HG03342 (cell line): Measurements from ENCODE around the gene ARFGEF2.
"Not testable (repeated sequence)": the region's sequence is repeated elsewhere in the genome, so short reads cannot be mapped to it uniquely, and the experiment has no call there.

Experiments used
- ATAC-seq: cut with Tn5 transposase; IDR thresholded peaks from one replicate; pipeline ENCODE4 v1.9.1; 2021; ENCODE audit warnings: mild to moderate bottlenecking, moderate library complexity; ENCODE audit not compliant: unreplicated experiment

Gene ARFGEF2

DNA sequence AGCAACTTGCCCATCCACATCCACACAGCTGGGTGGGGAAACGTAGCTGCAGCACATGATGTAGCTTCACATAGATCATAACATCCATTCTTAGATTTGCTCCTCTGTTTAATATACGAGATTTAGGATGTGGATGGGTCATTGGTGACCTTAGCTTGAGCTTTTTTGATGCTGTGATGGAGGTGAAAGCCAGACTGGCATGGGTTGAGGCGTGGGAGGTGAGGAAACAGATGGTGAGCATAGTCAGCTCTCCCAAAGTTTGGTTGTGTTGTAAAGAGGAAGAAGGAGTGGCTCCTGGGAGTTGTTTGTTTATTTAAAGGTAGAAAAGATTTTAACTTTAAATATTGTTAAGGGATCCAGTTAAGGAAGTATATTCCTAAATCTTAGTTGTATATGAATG, 5.3 kb downstream of the ARFGEF2 start:
- ATAC-seq, result no peak

- ATAC-seq, result no peak
Measured at GRCh38 chr20:48928832-48929725, 7.6 kb downstream of the ARFGEF2 start.

GRCh38 chr20:48930035-48930434, 8.5 kb downstream of the ARFGEF2 start:
- no peak for ATAC-seq

DNA sequence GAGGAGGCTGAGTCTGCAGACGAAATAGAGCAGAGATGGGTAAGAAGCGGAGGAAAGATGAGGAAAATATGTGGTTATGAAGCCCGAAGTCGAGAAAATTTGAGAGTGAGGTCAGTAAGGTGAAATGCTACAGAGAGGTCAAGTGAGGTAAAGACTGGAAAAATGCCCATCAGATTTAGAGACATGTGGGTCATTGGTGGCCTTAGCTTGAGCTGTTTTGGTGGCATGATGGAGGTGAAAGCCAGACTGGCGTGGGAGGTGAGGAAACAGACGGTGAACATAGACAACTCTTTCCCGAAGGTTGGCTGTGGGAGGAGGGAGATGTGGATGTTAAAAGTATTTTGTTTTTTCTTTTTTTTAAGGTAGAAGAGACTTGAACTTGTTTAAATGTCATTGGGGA, 9.4 kb downstream of the ARFGEF2 start:
- no peak for ATAC-seq

- ATAC-seq, result no peak
Measured at GRCh38 chr20:48931527-48932374, 10.2 kb downstream of the ARFGEF2 start.

DNA sequence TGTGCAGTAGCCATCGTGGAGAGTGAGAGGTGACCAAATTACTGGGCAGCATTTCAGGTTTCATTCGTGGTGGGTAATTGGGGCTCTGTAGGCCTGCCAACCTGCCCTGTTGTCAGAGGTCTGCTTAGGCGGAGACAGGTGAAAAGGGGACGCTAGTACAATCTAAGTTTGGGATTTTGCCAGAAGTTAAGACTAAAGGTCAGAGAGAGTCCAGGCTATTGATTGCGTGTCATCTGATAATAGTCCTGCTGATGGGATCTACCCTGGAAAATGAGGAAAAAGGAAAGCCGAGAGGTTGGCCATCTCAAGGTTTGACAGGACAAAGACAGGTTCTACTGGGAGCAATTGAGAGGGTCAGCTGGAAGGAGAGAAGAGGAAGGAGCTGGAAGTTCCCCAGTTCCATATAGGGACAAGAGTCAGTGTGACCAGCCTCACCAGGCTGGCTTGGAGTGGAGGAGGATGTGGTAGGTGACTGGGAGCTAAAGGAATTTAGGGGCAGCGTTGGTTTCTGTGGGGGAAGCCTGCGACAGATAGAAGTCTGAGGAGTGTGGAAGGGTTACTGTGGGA, 10.9 kb downstream of the ARFGEF2 start:
- no peak for ATAC-seq

- ATAC-seq, result no peak
Measured at GRCh38 chr20:48933017-48933766, 11.7 kb downstream of the ARFGEF2 start.

GRCh38 chr20:48934273-48934877, 12.9 kb downstream of the ARFGEF2 start:
- not testable (repeated sequence) for ATAC-seq

GRCh38 chr20:48934966-48935365, 13.5 kb downstream of the ARFGEF2 start:
- ATAC-seq, result not testable (repeated sequence)

- ATAC-seq, result not testable (repeated sequence)
Measured at GRCh38 chr20:48936178-48936577, 14.7 kb downstream of the ARFGEF2 start.

DNA sequence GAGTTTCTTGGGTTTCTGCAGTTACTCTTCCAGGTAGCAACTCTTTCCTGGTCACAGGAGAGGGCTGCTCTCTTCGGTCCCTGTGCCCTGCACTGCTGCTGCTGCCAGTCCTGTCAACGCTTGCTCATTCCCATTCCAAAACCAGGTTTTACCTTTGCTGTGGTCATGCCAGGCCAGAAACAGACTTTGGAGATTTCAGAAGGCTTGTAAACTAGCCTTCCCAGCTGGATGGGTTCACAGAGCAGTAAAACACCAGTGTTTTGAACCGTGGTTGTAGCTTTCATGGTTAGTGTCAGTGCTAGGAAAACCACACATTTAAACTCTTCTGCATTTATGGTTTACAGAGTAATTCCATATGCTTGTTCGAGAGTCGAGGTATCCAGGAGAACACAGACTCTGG, 16.2 kb downstream of the ARFGEF2 start:
- ATAC-seq, result no peak

- no peak for ATAC-seq
Measured at GRCh38 chr20:48938670-48939069, 17.2 kb downstream of the ARFGEF2 start.

- no peak for ATAC-seq
Measured at GRCh38 chr20:48940170-48940569, 18.7 kb downstream of the ARFGEF2 start.

DNA sequence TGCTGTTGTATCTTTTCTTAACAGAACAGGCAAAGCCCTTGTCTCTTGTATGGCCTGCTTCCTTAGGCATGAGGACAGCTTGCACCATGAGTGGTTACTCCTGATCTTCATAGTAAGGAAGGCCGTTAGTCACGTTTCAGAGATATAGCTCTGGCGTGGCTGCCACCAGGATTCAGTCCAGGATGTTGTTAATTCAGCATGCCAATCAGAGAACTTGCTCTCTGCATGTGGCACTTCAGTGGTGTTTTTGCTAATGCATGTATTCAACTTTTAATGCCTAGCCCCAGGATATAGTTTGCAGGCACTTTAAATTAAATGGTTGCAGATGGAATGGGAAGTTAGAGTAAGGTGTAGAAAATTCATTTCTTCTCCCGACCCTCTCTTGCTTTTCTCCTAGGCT, 20.0 kb downstream of the ARFGEF2 start:
- ATAC-seq, result no peak

DNA sequence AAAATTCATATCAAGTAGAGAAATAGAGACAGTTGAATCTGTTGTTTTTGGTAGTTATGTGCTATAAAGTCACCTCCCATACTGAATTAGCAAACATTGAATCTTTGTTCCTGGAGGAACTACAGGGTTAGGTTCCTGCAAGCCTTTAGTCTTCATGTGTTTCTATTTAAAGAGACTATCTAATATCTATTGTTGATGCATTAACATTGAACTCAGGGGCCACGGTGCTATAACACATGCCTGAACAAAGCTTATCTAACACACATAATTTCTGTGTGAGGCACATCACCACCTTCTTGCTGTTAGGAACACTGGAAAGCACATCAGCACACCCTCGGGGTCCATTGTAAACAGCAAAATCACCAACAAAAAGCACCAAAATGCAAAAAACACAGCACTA, 21.2 kb downstream of the ARFGEF2 start:
- no peak for ATAC-seq

- ATAC-seq, result no peak
Measured at GRCh38 chr20:48944663-48945297, 23.3 kb downstream of the ARFGEF2 start.

DNA sequence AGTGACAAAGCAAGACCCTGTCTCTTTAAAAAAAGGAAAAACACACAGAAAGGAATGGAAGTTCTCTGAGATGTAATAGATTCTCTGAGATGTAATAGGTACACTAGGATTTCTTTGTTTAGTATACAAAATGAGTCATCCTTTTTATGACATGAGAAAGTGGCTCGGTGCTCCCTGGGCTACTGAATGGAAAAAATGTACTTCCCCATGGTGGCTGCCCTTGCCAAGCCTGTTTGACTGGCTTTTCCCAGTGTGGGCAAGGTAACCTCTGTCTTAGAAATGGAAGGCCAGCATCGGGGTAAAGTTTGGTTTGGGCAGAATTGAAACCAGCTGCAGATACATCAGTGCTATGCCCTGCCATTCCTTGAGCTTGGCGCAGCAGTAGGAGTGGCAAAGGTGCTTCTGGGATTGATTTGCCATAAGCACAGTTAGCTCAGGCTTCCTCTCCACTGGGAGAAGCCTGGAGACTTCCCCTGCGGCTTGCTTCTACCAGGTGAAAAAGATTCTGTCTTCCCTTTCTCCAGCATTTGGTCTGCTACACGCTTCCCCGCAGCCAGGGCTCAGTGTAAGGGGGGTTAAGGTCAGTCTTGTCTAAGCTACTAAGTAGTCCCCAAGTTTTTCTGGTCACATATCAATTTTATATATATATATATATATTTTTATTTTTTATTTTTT, 24.5 kb downstream of the ARFGEF2 start:
- no peak for ATAC-seq

- ATAC-seq, result no peak
Measured at GRCh38 chr20:48948612-48949011, 27.1 kb downstream of the ARFGEF2 start.
